OCI-LY7 (cell line): ENCODE data around the gene HEATR5A. TPM values are rescaled to one million over a fixed set of nuclear protein-coding genes. Genes with fewer than 3 reads are reported as not detected.

Experiments
- BruUV-seq: library from RNA; stranded (reverse); fragments of 400-500 nt; replicated peaks from 2 replicates; lab custom pipeline; 2021; lab: Mats Ljungman, UMichigan
- CTCF ChIA-PET: fragments of 300-600 bp; sonication (Branson Sonifier 250); formaldehyde crosslinking; loops from one replicate; lab custom pipeline; 2022; ENCODE audit warnings: antibody characterized with exemption; ENCODE audit not compliant: unreplicated experiment; lab: Charles Lee
- POLR2A ChIA-PET: fragments of 300-600 bp; sonication (Branson Sonifier 250); formaldehyde crosslinking; loops from one replicate; lab custom pipeline; 2022; ENCODE audit warnings: antibody characterized with exemption; lab: Charles Lee
- DNase-seq: peaks from one replicate; pipeline ENCODE4 v3.0.0-alpha.2; 2015; ENCODE audit warnings: low spot score
- H2AFZ ChIP-seq: fragments of 200-600 bp; sonication (generic), shearing (Covaris generic); 2 replicates; pipeline ENCODE4 v1.6.1; 2014; ENCODE audit warnings: mild to moderate bottlenecking, antibody characterized with exemption, low read length, moderate library complexity
- H3K27ac ChIP-seq: fragments of 200-600 bp; sonication (generic); 2 replicates; pipeline ENCODE4 v1.5.1; 2014; ENCODE audit warnings: mixed run types, low read depth, mild to moderate bottlenecking, moderate library complexity, low read length, inconsistent platforms; ENCODE audit not compliant: poor library complexity, severe bottlenecking
- H3K36me3 ChIP-seq: fragments of 200-600 bp; sonication (generic); 2 replicates; pipeline ENCODE4 v1.6.1; 2014; ENCODE audit warnings: mild to moderate bottlenecking, antibody characterized with exemption, low read length, moderate library complexity, mixed read lengths; ENCODE audit not compliant: insufficient read depth
- H3K4me1 ChIP-seq: fragments of 200-600 bp; sonication (generic); 2 replicates; pipeline ENCODE4 v1.5.1; 2014; ENCODE audit warnings: mild to moderate bottlenecking, low read length; ENCODE audit not compliant: insufficient read depth, poor library complexity, severe bottlenecking
- H3K4me2 ChIP-seq: fragments of 200-600 bp; sonication (generic); 2 replicates; pipeline ENCODE4 v1.6.1; 2014; ENCODE audit warnings: mild to moderate bottlenecking, low read length
- H3K4me3 ChIP-seq: fragments of 200-600 bp; sonication (generic); 2 replicates; pipeline ENCODE4 v1.5.1; 2014; ENCODE audit warnings: mild to moderate bottlenecking, low read depth, low read length; ENCODE audit not compliant: poor library complexity, severe bottlenecking
- H3K79me2 ChIP-seq: fragments of 200-600 bp; sonication (generic); 2 replicates; pipeline ENCODE4 v1.6.1; 2016; ENCODE audit warnings: low read depth, mild to moderate bottlenecking, low read length, moderate library complexity, mixed read lengths; ENCODE audit not compliant: insufficient read depth
- H3K9me2 ChIP-seq: fragments of 200-600 bp; sonication (generic); 2 replicates; pipeline ENCODE4 v1.6.1; 2016; ENCODE audit warnings: mild to moderate bottlenecking, low read length, mixed read lengths; ENCODE audit not compliant: insufficient read depth
- H3K9me3 ChIP-seq: fragments of 200-600 bp; sonication (generic); 2 replicates; pipeline ENCODE4 v1.6.1; 2014; ENCODE audit warnings: mild to moderate bottlenecking, mixed run types, low read length, mixed read lengths
- H4K20me1 ChIP-seq: fragments of 200-600 bp; sonication (generic); 2 replicates; pipeline ENCODE4 v1.6.1; 2014; ENCODE audit warnings: mild to moderate bottlenecking, antibody characterized with exemption, low read length, moderate library complexity, mixed read lengths; ENCODE audit not compliant: insufficient read depth
- CTCF ChIP-seq: fragments of 200-600 bp; sonication (generic); conservative IDR thresholded peaks from 2 replicates; pipeline ENCODE4 v1.5.1; 2014; ENCODE audit warnings: mild to moderate bottlenecking, antibody characterized with exemption, low read length, moderate library complexity, mixed read lengths
- EZH2phosphoT487 ChIP-seq: fragments of 200-600 bp; sonication (generic); IDR thresholded peaks from 2 replicates; pipeline ENCODE4 v1.6.1; 2018; ENCODE audit warnings: low read depth, borderline replicate concordance, mild to moderate bottlenecking, mixed run types, antibody characterized with exemption, low read length, moderate library complexity, mixed read lengths
- intact Hi-C: fragments of 100-400 bp; cut with micrococcal nuclease; formaldehyde crosslinking; loops from one replicate; pipeline ENCODE4 v1.10.0; 2022; ENCODE audit not compliant: unreplicated experiment
- total RNA-seq, 2 experiments: library from RNA; depleted of rRNA in 1 of 2; stranded (reverse); fragments of >200 nt in 1 of 2; shearing (Covaris generic) in 1 of 2; gene quantifications; 2 replicates each; pipeline ENCODE4 v1.2.3, GENCODE V29; 2014 to 2022

Gene HEATR5A
- total RNA-seq, 2 experiments from 2014 or later, result 12.0 to 16.2 TPM

DNA sequence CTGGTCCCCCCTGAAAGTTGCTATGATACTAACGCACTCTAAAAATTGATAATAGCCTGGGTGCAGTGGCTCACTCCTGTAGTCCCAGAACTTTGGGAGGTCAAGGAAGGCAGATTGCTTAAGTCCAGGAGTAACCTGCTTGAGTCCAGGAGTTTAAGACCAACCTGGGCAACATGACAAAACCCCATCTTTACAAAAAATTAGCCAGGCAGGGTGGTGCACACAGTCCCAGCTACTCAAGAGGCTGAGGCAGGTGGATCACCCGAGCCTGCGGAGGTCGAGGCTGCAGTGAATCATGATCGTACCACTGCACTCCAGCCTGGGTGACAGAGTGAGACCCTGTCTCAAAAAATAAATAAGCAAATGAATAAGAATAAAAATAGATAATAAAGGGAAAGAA lies 42.9 kb downstream of the HEATR5A start:
- no peaks in the 10 kb centered on the region for H3K9me3 ChIP-seq
- no peaks in the 10 kb centered on the region for H3K9me2 ChIP-seq
- no peaks in the 10 kb centered on the region for H3K4me1 ChIP-seq
- no TSS peak for BruUV-seq
- DNase-seq, result no peak
- H2AFZ ChIP-seq, result no peak overlapping the region
- TF ChIP-seq EZH2phosphoT487 (no peak), CTCF (no peak)
- POLR2A ChIA-PET, result interaction anchor here (0.6 to 1.3 kb wide), 5 partner anchors 9 to 414 kb away, joined by 3 read pairs; partner anchors contain the start of gene DTD2
- H3K4me3 ChIP-seq, result no peak overlapping the region
- H3K4me2 ChIP-seq, result no peak overlapping the region
- H3K79me2 ChIP-seq, result no peaks in the 10 kb centered on the region
- peaks cover 6% of the 10 kb centered on the region; the same call in 1 of the 2 replicates for H3K36me3 ChIP-seq
- H4K20me1 ChIP-seq, result no peaks in the 10 kb centered on the region
- no peak overlapping the region for H3K27ac ChIP-seq
- CTCF ChIA-PET, result no interaction called here
- intact Hi-C loops, result no loop called here

- POLR2A ChIA-PET, result interaction anchor here (0.6 to 0.9 kb wide), 2 partner anchors 10 to 12 kb away, joined by 3 to 4 read pairs; no protein-coding TSS in a partner anchor
- H3K27ac ChIP-seq, result no peak overlapping the region
- DNase-seq, result no peak
Measured at GRCh38 chr14:31371646-31372045, 48.7 kb downstream of the HEATR5A start.

More at GRCh38 chr14:31371646-31372045, 48.7 kb downstream of the HEATR5A start:
- no peaks in the 10 kb centered on the region for H3K79me2 ChIP-seq
- BruUV-seq, result no TSS peak
- intact Hi-C loops, result no loop called here
- CTCF ChIA-PET, result no interaction called here
- no peak overlapping the region for H3K4me2 ChIP-seq
- peaks cover 7% of the 10 kb centered on the region for H3K36me3 ChIP-seq
- H4K20me1 ChIP-seq, result no peaks in the 10 kb centered on the region
- no peaks in the 10 kb centered on the region for H3K4me1 ChIP-seq
- H3K9me3 ChIP-seq, result no peaks in the 10 kb centered on the region
- no peaks in the 10 kb centered on the region for H3K9me2 ChIP-seq
- TF ChIP-seq CTCF (no peak), EZH2phosphoT487 (no peak)
- no peak overlapping the region for H3K4me3 ChIP-seq
- no peak overlapping the region for H2AFZ ChIP-seq
